ENCODE results near the gene DLG4.
A peak's percentile ranks its signal among the peaks of the same experiment; 100 is the strongest.
"Not testable (repeated sequence)": the region's sequence is repeated elsewhere in the genome, so short reads cannot be mapped to it uniquely, and the experiment has no call there.

DLG4 gene

GRCh38 chr17:7175330-7175733, 44.3 kb downstream of the DLG4 start:
- no peak overlapping the region for H3K4me3 ChIP-seq (ENCODE audit: low read depth, low read length)
- no peak for TF ChIP-seq CTCF (IDR thresholded peaks at IDR 0.05; ENCODE audit: borderline replicate concordance, insufficient read depth, low read depth, low read length)

GRCh38 chr17:7174603-7175326, 44.9 kb downstream of the DLG4 start:
- H3K4me3 ChIP-seq (ENCODE audit: low read depth, low read length) = no peak overlapping the region

GRCh38 chr17:7173687-7174602, 45.7 kb downstream of the DLG4 start:
- 0 out of 2 replicates have a peak, but pooled peaks have one; percentile 1 for TF ChIP-seq CTCF (IDR thresholded peaks at IDR 0.05; ENCODE audit: borderline replicate concordance, insufficient read depth, low read depth, low read length)
- no peak overlapping the region for H3K4me3 ChIP-seq (ENCODE audit: low read depth, low read length)

More at GRCh38 chr17:7174603-7175326, 44.9 kb downstream of the DLG4 start:
- no peak for TF ChIP-seq CTCF (IDR thresholded peaks at IDR 0.05; ENCODE audit: borderline replicate concordance, insufficient read depth, low read depth, low read length)

GRCh38 chr17:7172522-7173191, 47.0 kb downstream of the DLG4 start:
- not testable (repeated sequence) for H3K4me3 ChIP-seq (ENCODE audit: low read depth, low read length)

- H3K4me3 ChIP-seq (ENCODE audit: low read depth, low read length) = not testable (repeated sequence)
These were observed 50.1 kb downstream of the DLG4 start for GRCh38 chr17:7169565-7169908.

GRCh38 chr17:7168841-7169564, 50.6 kb downstream of the DLG4 start:
- not testable (repeated sequence) for H3K4me3 ChIP-seq (ENCODE audit: low read depth, low read length)

GRCh38 chr17:7167832-7168231, 51.8 kb downstream of the DLG4 start:
- TF ChIP-seq CTCF (IDR thresholded peaks at IDR 0.05; ENCODE audit: borderline replicate concordance, insufficient read depth, low read depth, low read length) = no peak
- no peak overlapping the region for H3K4me3 ChIP-seq (ENCODE audit: low read depth, low read length)

GRCh38 chr17:7166873-7167272, 52.8 kb downstream of the DLG4 start:
- H3K4me3 ChIP-seq (ENCODE audit: low read depth, low read length) = no peak overlapping the region
- no peak for TF ChIP-seq CTCF (IDR thresholded peaks at IDR 0.05; ENCODE audit: borderline replicate concordance, insufficient read depth, low read depth, low read length)

GRCh38 chr17:7159571-7159970, 60.1 kb downstream of the DLG4 start:
- H3K4me3 ChIP-seq (ENCODE audit: low read depth, low read length) = not testable (repeated sequence)

GRCh38 chr17:7158424-7158823, 61.2 kb downstream of the DLG4 start:
- H3K4me3 ChIP-seq (ENCODE audit: low read depth, low read length) = not testable (repeated sequence)

Data from GM12875 (cell line).